ENCODE measurements around the gene PPDPF.

PPDPF gene

GRCh38 chr20:63487116-63487764 is 33.3 kb upstream of the PPDPF start:
- DNase-seq (ENCODE audit: low read depth in 2 of 2, low spot score in 1 of 2): no peak

GRCh38 chr20:63487781-63488241 is 32.8 kb upstream of the PPDPF start:
- no peak for DNase-seq (ENCODE audit: low read depth in 2 of 2, low spot score in 1 of 2)

GRCh38 chr20:63488315-63489251 is 32.0 kb upstream of the PPDPF start:
- DNase-seq (ENCODE audit: low read depth in 2 of 2, low spot score in 1 of 2): no peak

GRCh38 chr20:63490416-63490815 is 30.1 kb upstream of the PPDPF start:
- no peak for DNase-seq (ENCODE audit: low read depth in 2 of 2, low spot score in 1 of 2)

- no peak for DNase-seq (ENCODE audit: low read depth in 2 of 2, low spot score in 1 of 2)
Observed at GRCh38 chr20:63491078-63491477, 29.5 kb upstream of the PPDPF start.

DNA sequence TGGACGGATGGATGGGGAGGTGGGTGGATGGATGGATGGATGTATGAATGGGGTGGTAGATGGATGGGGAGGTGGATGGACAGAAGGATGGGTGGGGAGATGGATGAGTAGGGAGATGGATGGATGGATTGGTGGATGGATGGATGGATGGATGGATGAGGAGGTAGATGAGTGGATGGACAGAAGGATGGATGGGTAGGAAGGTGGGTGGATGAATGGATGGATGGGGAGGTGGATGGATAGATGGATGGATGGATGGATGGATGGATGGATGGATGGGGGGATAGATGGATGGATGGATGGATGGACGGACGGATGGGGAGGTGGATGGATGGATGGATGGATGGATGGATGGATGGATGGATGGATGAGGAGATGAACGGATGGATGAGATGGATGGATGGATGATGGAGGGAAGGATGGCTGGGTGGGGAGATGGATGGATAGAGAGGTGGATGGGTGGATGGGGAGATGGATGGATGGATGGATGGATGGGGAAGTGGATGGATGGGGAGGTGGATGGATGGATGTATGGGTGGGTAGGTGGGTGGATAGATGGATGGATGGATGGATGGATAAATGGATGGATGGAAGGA is 28.8 kb upstream of the PPDPF start:
- no peak for DNase-seq (ENCODE audit: low read depth in 2 of 2, low spot score in 1 of 2)

GRCh38 chr20:63492518-63492917 is 28.0 kb upstream of the PPDPF start:
- no peak for DNase-seq (ENCODE audit: low read depth in 2 of 2, low spot score in 1 of 2)

DNA sequence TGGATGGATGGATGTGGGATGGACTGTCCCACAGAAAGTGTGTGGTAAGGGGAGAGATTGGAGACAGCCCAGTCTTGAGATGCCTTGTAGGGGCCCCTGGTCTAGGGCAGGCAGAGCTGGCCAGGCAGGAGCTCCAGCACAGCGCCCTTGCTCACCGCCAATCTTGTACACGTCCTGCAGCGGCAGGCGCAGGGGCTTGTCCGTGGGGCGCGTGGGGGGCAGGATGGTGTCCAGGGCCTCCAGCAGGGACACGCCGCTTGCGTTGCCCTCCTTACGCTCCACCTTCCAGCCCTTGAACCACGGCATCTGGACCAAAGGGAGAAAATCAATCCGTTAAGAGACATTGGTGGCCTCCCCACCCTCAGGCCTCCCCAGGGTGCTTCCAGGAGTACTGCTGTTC is 27.6 kb upstream of the PPDPF start:
- DNase-seq (ENCODE audit: low read depth in 2 of 2, low spot score in 1 of 2): no peak

GRCh38 chr20:63493563-63494020 is 27.0 kb upstream of the PPDPF start:
- no peak for DNase-seq (ENCODE audit: low read depth in 2 of 2, low spot score in 1 of 2)

DNA sequence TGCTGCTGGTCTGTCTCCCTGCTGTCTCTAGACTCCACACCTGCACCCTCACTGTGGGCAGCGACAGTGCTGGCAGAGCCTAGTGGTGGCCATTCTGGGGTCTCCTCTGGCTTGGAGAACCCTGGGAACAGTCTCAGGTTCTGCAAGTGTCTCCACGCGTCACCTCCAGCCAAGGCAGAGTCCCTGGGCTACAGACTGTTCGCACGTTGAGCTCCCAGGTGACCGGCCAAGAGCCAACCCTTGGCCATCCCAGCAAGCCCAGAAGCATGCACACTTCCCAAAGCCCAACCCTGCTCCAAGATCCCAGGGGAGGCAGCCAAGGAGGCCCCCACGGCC is 26.5 kb upstream of the PPDPF start:
- no peak for DNase-seq (ENCODE audit: low read depth in 2 of 2, low spot score in 1 of 2)

- DNase-seq (ENCODE audit: low read depth in 2 of 2, low spot score in 1 of 2): no peak
Observed at GRCh38 chr20:63494420-63495166, 26.0 kb upstream of the PPDPF start.

DNA sequence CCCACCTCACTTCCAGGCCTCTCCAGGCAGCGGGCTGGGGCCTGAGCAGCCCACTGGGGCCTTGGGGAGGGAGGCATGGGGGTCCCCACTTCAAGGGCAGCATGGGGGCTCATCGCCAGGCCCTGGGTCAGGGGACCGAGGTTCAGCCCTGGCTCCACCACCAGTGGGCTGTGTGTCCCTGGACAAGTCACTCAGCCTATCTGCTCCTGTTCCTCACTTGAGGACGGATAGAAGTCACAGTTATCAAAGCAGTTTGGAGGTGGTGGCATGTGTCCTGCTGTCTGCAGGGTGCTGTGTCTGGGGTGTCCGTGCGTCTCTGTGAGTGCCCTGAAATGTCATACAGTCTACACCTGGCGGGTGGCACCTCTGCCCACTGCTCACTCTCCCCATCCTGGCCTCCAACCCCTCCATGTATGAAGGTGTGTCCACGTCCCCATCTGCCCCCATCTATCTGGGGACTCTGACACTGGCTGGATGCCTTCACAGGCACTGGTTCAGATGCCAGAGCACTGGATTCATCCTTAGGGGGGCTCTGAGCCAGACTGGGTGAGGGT is 25.3 kb upstream of the PPDPF start:
- DNase-seq (ENCODE audit: low read depth in 2 of 2, low spot score in 1 of 2): no peak

- peak; percentile 49 to 55 for DNase-seq (ENCODE audit: low read depth in 2 of 2, low spot score in 1 of 2)
Observed at GRCh38 chr20:63495741-63496595, 24.6 kb upstream of the PPDPF start.

DNA sequence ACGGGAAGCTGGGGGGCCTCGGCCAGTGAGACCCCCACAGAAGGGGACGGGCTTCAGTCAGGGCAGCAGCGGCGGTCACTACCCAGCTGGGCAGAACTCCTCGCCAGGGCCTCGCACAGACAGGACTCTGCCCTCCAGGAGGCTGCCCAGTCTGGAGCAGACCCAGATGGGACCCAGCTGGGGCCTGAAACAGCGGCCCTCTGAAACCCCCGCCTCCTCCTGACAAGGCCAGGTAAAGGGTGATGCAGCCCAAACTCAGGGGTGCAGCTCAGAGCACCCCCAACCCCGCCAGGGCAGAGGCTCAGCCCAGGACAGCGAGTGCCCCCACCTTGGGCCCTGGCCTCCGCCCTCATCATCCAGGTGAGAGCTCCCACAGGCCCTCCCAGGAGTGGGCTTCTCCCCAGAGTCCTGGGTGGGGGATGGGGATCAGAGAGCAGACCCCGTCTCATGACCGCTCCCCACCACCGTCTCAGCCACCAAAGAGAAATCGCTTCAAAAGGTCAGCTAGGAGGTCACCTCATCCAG is 23.9 kb upstream of the PPDPF start:
- no peak for DNase-seq (ENCODE audit: low read depth in 2 of 2, low spot score in 1 of 2)

DNA sequence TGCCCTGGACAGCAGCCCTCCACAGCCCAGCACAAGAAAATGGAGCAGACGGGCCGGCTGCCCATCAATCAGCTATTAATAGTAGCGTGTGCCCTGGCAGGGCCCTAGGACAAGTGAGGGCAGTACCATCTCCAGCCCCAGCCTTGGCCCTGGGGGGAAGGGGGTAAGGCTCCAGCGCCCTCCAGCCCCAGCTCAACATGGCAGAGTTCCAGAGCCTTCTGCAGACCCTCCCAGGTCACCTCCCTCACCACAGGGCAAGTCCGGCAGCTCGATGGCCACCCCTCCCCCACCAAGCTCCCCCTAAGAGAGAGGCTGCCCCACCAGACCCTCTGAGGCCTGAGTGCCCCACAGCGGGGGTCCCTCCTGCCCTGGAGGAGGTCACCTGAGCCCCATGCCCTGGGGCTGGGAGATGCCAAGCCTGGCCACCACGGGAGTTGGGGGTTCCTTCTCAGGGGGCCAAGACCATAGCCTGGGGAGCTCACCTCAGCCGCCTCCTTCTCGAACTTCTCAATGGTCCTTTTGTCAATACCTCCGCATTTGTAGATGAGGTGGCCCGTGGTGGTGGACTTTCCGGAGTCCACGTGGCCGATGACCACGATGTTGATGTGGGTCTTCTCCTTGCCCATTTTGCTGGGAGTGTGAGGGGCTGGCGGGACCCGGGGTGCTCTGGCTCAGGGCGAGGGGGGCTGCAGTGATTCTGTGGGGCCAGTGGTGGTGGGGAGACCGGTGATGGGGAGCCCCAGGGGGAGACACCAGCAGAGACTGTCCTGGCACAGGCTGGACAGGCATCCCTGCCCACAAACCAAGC is 23.2 kb upstream of the PPDPF start:
- DNase-seq (ENCODE audit: low read depth in 2 of 2, low spot score in 1 of 2): no peak

DNA sequence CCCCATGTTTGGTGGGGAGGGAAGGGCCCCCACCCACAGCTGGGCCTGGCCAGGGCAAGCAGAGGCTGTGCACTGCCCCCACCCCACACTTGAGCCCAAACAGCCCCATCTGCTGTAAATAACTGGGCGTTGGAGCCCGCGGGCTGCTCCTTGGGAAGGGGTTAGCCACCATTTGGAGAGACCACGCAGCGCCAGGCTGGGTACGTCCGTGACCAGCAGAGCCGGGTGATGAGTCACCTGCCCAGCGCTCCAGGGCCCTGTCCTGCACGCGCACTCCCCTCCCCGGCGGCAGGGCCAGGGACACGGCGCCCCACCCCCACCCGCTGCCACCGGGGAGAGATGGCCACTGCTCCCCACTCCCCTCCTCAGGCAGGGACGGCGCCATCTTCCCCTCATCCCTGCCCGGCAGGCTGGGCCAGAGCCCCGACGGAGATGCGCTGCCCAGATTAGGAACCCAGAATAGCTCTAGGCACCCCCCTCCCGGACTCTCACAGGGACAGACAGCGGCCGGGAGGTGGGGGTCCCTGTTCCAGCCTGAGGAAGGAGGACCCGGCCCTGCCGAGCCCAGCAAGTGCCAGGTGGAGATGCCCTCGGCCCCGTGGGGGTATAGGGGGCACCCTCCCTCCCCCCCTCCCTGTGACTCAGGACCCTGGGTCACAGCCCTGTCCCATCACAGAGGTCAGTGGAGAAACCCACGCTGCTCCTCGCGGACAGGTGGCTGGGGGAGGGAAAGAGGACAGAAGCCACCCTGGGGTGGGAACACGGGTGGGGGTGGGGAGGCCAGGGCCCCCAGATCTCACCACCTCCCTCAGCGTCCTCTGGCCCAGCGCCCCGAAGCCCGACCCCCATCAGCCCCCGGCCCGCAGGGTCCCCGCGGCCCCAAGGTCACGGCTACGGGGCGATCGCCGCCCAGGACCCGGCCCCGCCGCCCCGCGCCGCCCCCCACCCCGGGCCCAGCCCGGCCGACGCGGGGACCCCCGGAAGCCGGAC is 22.3 kb upstream of the PPDPF start:
- DNase-seq (ENCODE audit: low read depth in 2 of 2, low spot score in 1 of 2): no peak

DNA sequence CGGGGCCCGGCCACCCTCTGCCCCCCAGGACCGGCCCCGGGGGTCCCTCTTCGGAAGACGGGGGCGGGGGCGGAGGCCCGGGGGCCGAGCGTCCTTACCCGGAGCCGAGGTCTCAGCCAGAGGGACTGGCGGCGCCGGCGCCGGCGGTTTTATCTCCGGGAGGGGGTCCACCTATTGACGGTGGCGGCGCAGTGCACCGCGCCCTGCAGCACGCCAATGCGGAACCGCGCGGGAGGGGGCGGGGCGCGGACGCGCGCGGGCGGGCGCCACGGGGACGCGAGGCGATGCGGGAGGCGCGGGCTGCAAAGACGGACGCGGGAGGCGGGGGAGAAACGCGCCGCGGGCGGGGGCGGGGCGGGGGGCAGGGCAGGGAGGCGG is 21.6 kb upstream of the PPDPF start, which contains the start of gene EEF1A2:
Gene EEF1A2, minus strand, starts transcription at position 124 of the 378 bp plus-strand sequence. CDS start 1,320 bp downstream, outside the sequence.
- DNase-seq (ENCODE audit: low read depth in 2 of 2, low spot score in 1 of 2): no peak

Data from stimulated activated CD8-positive, alpha-beta memory T cell treated with anti-CD3 and anti-CD28 coated beads, Interleukin-4, amount 100 ng/mL, for 1 hour (primary cell).